OCI-LY3 (cell line): ENCODE data around the gene CLDN1.

Experiments used
- H2AFZ ChIP-seq: fragments of 200-600, 300-600 bp; shearing (Covaris generic); 2 replicates; pipeline ENCODE4 v1.6.0; 2014; ENCODE audit warnings: antibody characterized with exemption, low read depth, low read length
- H3K27ac ChIP-seq: fragments of 200-600, 300-600 bp; sonication (generic); 2 replicates; pipeline ENCODE4 v1.5.1; 2014; ENCODE audit warnings: mild to moderate bottlenecking, low read length, moderate library complexity, mixed read lengths
- H3K27me3 ChIP-seq: fragments of 200-600, 300-600 bp; sonication (generic); 2 replicates; pipeline ENCODE4 v1.6.1; 2014; ENCODE audit warnings: low read depth, low read length, mixed read lengths
- H3K36me3 ChIP-seq: fragments of 200-600, 300-600 bp; sonication (generic); replicated peaks from 2 replicates; pipeline ENCODE3; 2014; ENCODE audit warnings: low read depth, low read length, mixed read lengths
- H3K4me1 ChIP-seq: fragments of 300-600, 200-600 bp; sonication (generic); 2 replicates; pipeline ENCODE4 v1.6.1; 2014; ENCODE audit warnings: low read length, mixed read lengths
- H3K4me2 ChIP-seq: fragments of 200-600, 300-600 bp; sonication (generic); 2 replicates; pipeline ENCODE4 v1.6.1; 2014; ENCODE audit warnings: low read length, mixed read lengths
- H3K4me3 ChIP-seq: fragments of 300-600, 200-600 bp; sonication (generic); 2 replicates; pipeline ENCODE4 v1.5.1; 2014; ENCODE audit warnings: antibody characterized with exemption, mild to moderate bottlenecking, low read length, moderate library complexity
- H3K79me2 ChIP-seq: fragments of 300-600, 200-600 bp; shearing (Covaris generic); 2 replicates; pipeline ENCODE4 v1.6.1; 2014; ENCODE audit warnings: mild to moderate bottlenecking, low read length, mixed read lengths
- H3K9ac ChIP-seq: fragments of 300-600, 200-600 bp; shearing (Covaris generic); 2 replicates; pipeline ENCODE4 v1.6.0; 2014; ENCODE audit warnings: mild to moderate bottlenecking, low read length, moderate library complexity
- H3K9me3 ChIP-seq: fragments of 200-600, 300-600 bp; shearing (Covaris generic); 2 replicates; pipeline ENCODE4 v1.6.1; 2014; ENCODE audit warnings: low read length, mixed read lengths; ENCODE audit not compliant: insufficient read depth
- H4K20me1 ChIP-seq: fragments of 200-600, 300-600 bp; sonication (generic); 2 replicates; pipeline ENCODE4 v1.6.1; 2016; ENCODE audit warnings: low read length, mixed read lengths; ENCODE audit not compliant: insufficient read depth
- CTCF ChIP-seq: fragments of 200-600, 300-600 bp; sonication (generic); IDR thresholded peaks from 2 replicates; pipeline ENCODE4 v1.5.1; 2014; ENCODE audit warnings: antibody characterized with exemption, low read length, low read depth
- EZH2phosphoT487 ChIP-seq: fragments of 200-600 bp; shearing (Covaris generic); IDR thresholded peaks from 2 replicates; pipeline ENCODE4 v1.6.1; 2018; ENCODE audit warnings: antibody characterized with exemption, mixed run types, low read depth

CLDN1 gene

GRCh38 chr3:190336516-190337189 is 14.4 kb upstream of the CLDN1 start:
- Histone ChIP-seq H3K27me3 (no peaks in the 10 kb centered on the region), H3K36me3 (no peaks in the 10 kb centered on the region), H3K4me2 (no peak overlapping the region), H3K27ac (no peak overlapping the region), H3K4me3 (no peak overlapping the region), H4K20me1 (no peaks in the 10 kb centered on the region), H2AFZ (no peak overlapping the region), H3K9me3 (no peaks in the 10 kb centered on the region), H3K4me1 (no peaks in the 10 kb centered on the region), H3K79me2 (no peaks in the 10 kb centered on the region), H3K9ac (no peak overlapping the region)
- no peak for TF ChIP-seq CTCF
- TF ChIP-seq EZH2phosphoT487: no peak

GRCh38 chr3:190333961-190334360 is 11.7 kb upstream of the CLDN1 start:
- no peaks in the 10 kb centered on the region for H4K20me1 ChIP-seq
- H3K27ac ChIP-seq: no peak overlapping the region
- TF ChIP-seq CTCF: no peak
- TF ChIP-seq EZH2phosphoT487: no peak
- H3K4me1 ChIP-seq: no peaks in the 10 kb centered on the region
- H3K9me3 ChIP-seq: no peaks in the 10 kb centered on the region
- no peak overlapping the region for H2AFZ ChIP-seq
- H3K27me3 ChIP-seq: no peaks in the 10 kb centered on the region
- no peaks in the 10 kb centered on the region for H3K36me3 ChIP-seq
- H3K4me2 ChIP-seq: no peak overlapping the region
- no peaks in the 10 kb centered on the region for H3K79me2 ChIP-seq
- H3K9ac ChIP-seq: no peak overlapping the region
- H3K4me3 ChIP-seq: no peak overlapping the region

GRCh38 chr3:190330936-190331734 is 8.9 kb upstream of the CLDN1 start:
- H4K20me1 ChIP-seq: no peaks in the 10 kb centered on the region
- H3K36me3 ChIP-seq: no peaks in the 10 kb centered on the region
- H3K4me3 ChIP-seq: no peak overlapping the region
- H3K79me2 ChIP-seq: no peaks in the 10 kb centered on the region
- TF ChIP-seq CTCF: no peak
- TF ChIP-seq EZH2phosphoT487: no peak
- H3K27me3 ChIP-seq: no peaks in the 10 kb centered on the region
- no peak overlapping the region for H2AFZ ChIP-seq
- no peak overlapping the region for H3K9ac ChIP-seq
- peaks cover 3% of the 10 kb centered on the region for H3K4me1 ChIP-seq
- H3K27ac ChIP-seq: no peak overlapping the region
- no peak overlapping the region for H3K4me2 ChIP-seq
- H3K9me3 ChIP-seq: no peaks in the 10 kb centered on the region

GRCh38 chr3:190326930-190327329 is 4.7 kb upstream of the CLDN1 start:
- peaks cover 8% of the 10 kb centered on the region for H3K4me1 ChIP-seq
- no peaks in the 10 kb centered on the region for H4K20me1 ChIP-seq
- H3K27ac ChIP-seq: no peak overlapping the region
- no peaks in the 10 kb centered on the region for H3K27me3 ChIP-seq
- H3K79me2 ChIP-seq: no peaks in the 10 kb centered on the region
- no peak overlapping the region for H3K4me3 ChIP-seq
- H3K36me3 ChIP-seq: no peaks in the 10 kb centered on the region
- no peak for TF ChIP-seq CTCF
- no peak overlapping the region for H2AFZ ChIP-seq
- H3K9me3 ChIP-seq: no peaks in the 10 kb centered on the region
- no peak overlapping the region for H3K9ac ChIP-seq
- no peak overlapping the region for H3K4me2 ChIP-seq
